GF-D8 (cell line): ENCODE measurements around the gene HABP4.

Source experiments
- DNase-seq: peaks from one replicate; lab custom pipeline; 2025; lab: John Stamatoyannopoulos, UW

Gene HABP4, protein sequence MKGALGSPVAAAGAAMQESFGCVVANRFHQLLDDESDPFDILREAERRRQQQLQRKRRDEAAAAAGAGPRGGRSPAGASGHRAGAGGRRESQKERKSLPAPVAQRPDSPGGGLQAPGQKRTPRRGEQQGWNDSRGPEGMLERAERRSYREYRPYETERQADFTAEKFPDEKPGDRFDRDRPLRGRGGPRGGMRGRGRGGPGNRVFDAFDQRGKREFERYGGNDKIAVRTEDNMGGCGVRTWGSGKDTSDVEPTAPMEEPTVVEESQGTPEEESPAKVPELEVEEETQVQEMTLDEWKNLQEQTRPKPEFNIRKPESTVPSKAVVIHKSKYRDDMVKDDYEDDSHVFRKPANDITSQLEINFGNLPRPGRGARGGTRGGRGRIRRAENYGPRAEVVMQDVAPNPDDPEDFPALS

DNA sequence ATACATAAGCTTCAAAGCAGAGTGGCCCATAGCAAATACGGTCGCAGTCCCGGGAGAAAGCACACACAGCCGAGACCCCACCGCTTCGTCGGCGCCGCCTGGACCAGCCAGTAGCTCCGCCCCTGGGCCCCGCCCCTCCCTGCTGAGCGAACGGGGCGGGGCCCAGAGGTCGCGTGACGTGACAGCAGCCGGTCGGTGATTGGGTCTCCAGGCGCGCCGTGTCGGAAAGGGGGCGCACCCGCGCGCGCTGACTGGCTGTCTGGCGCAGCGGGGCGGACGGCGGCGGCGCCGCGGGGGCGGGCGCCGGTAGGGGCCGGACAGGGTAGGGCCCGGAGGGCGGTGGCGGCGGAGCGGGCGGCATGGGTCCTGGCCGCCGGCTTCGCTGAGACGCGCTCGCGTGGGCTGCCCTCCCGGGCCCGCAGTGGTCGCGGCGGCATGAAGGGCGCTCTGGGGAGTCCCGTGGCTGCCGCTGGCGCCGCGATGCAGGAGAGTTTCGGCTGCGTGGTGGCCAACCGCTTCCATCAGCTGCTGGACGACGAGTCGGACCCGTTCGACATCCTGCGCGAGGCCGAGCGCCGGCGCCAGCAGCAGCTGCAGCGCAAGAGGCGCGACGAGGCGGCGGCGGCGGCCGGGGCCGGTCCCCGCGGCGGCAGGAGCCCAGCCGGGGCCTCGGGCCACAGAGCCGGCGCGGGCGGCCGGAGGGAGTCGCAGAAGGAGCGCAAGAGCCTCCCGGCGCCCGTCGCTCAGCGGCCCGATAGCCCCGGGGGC, at the start of gene HABP4:
TSS of gene HABP4 (plus strand) at position 325 of the 768 bp plus-strand sequence. CDS start at position 436, 111 bp downstream.
- DNase-seq, result peak; percentile 71

DNA sequence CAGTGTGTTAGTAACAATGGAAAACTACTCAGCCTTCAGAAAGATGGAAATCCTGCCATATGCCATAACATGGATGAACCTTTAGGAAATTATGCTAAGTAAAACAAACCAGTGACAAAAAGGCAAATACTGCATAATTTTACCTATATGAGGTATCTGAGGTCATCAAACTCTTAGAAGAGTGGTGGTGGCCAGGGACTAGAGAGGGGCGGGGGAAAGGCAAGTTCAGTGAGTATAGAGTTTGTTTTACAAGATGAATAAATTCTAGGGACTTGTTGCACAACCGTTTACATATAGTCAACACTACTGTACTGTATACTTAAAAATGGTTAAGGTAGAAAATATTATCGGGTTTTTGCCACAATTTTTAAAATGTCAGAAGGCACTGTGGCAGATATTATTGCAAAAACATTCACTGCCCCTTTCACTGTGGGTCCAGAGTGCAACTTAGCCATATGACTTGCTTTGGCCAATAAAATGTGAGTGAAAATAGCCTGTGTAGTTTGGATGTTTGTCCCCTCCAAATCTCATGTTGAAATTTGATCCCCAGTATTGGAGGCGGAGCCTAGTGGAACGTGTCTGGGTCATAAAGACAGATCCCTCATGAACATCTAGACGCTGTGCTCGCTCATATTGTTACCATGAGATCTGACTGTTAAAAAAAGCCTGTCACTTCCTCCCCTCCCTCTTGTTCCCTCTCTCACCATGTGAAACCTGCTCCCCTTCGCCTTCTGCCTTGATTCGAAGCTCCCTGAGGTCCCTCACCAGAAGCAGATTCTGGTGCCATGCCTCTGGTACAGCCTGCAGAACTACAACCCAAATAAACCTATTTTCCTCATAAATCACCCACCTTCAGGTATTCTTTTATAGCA, 41.3 kb upstream of the HABP4 start:
- DNase-seq, result no peak

GRCh38 chr9:96411129-96411838, 38.7 kb upstream of the HABP4 start:
- no peak for DNase-seq

GRCh38 chr9:96412174-96412913, 37.6 kb upstream of the HABP4 start:
- no peak for DNase-seq

DNA sequence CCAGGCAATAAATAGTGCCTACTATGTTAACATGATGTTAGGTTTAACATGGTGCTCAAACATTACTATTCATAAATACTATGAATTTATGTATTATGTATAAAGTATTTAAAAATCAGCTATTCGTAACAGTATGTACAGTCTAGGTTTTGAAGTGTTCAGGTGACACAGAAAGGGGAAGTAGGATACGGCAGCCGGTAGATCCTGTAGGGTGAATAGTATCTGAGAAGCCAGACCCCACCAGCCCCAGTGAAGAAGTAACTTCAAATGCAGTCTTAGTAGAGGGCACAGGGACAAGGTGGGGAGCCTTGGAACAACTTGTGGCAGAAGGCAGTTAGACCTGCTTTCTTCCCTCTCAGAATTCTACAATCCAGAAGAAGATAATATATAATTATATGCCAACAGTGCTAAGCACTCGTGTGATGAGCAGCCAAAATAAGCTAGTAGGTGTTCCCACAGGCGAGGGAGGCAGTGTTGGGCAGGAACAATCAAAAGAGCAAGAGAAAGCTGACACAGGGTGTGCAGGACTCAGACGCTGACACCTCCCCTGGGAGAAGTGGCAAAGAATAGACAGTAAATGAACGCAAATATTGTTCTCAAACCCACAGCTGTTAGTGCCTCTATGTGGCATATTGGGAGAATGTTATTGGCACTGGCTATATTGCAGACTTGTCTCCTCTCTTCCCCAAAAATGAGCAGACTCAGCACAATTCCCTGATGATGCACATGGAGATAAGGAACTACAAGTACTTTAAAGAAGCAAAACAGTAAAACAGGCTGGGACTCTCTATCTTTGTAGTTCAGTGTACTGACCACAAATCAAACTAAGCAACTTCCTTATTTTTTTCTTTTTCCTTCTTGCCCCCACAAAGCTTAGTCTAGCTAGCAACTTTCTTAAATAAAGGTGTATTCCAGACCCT, 36.4 kb upstream of the HABP4 start:
- peak; percentile 73 for DNase-seq

GRCh38 chr9:96417051-96417586, 32.9 kb upstream of the HABP4 start:
- DNase-seq, result peak; percentile 60

GRCh38 chr9:96417661-96418082, 32.3 kb upstream of the HABP4 start:
- no peak for DNase-seq

DNA sequence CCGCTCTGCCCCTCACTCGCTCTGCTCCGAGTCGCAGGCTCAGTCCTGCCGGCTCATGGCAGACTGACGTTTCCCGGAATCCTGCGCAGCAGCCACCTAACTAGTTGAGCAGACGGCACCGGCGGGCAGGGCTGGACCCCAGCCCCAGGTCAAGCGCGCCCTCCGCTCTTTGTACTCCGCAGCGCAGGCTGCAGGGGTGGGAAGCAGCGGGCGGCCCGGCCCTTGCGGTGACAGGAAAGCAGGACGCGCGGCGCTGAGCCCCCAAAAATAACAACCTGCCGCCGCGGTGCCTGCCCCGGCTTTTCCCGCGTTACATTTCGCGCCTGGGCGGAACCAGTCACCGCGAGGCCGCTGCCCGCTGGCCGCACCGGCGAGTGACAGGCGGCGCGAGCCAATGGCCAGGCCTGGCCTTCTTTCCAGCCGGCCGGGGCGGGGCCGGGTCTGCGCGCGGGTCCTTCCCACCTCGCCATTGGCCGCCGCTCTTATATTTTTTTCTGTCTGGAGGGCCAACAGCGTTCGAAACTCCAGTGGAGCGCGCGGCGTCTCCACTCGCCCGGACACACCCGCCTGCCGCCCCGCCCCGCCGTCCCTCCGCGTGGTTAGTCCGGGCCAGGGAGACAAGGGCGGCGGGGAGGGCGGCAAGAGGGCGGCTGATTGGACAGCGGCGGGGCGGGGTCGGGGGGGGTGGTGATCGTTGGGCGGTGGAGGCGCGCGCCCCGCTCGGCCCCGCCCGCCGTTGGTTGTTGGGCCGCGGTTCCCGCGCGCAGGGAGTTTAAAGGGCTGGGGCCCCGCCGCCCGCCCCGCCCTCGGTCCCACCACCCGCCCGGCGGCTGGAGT, 31.7 kb upstream of the HABP4 start, which contains the start of gene ZNF367:
TSS of gene ZNF367 (minus strand) at position 288 of the 837 bp plus-strand sequence. CDS start 338 bp downstream, outside the sequence.
- peak; percentile 94 for DNase-seq

- peak; percentile 64 for DNase-seq
Measured at GRCh38 chr9:96418920-96419690, 30.9 kb upstream of the HABP4 start.

- no peak for DNase-seq
Measured at GRCh38 chr9:96419691-96419969, 30.3 kb upstream of the HABP4 start.

DNA sequence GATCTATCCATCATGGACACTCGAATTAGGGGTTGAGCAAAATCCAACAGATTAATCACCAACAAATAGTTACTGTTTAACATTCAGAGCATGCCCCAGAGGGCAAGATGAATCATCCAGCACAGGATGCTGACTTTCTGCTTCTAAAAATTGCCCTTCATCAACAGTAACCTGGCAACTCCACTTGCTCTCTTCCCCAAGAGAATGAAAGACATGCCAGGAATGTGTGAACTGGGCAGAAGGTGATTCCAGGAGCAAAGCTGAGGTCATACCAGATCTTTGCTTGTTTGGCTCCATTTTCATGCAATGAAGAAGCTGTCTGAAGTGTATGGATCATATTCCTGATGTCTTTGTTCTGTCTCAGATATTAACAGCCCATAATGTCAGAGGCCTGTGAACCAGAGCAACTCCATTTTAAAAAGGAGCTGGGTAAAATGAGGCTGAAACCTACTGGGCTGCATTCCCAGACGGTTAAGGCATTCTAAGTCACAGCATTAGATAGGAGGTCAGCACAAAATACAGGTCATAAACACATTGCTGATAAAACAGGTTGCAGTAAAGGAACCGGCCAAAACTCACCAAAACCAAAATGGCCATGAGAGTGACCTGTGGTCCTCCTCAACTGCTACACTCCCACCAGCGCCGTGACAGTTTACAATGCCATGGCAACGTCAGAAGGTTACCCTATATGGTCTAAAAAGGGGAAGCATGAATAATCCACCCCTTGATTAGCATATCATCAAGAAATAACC, 29.3 kb upstream of the HABP4 start:
- peak; percentile 15 for DNase-seq

DNA sequence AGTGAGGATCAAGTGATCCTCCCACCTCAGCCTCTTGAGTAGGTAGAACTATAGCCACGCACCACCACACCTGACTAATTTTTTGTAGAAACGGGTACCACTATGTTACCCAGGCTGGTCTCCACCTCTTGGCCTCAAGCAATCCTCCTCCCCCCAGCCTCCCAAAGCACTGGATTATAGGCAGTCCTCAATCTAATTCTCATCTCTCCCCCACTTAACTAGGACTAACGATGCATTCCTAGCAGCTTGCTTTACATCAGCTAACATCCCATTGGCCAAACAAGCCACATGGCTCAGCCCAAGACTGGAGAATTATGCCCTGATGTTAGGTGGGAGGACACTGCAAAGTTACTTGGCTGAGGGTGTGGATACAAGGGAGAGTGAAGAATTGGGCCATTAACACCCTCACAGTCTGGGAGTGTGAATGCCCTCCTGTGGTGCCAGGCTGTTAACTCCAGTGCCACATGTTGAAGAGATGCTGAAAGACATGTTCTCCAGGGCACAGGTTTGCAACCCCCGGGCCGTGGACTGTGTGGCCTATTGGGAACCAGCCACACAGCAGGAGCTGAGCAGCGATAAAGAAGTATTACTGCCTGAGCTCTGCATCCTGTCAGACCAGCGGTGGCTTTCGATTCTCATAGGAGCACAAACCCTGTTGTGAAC, 26.5 kb upstream of the HABP4 start:
- DNase-seq, result no peak

- no peak for DNase-seq
Measured at GRCh38 chr9:96423985-96424336, 26.0 kb upstream of the HABP4 start.

- peak; percentile 5 for DNase-seq
Measured at GRCh38 chr9:96425500-96426169, 24.3 kb upstream of the HABP4 start.

DNA sequence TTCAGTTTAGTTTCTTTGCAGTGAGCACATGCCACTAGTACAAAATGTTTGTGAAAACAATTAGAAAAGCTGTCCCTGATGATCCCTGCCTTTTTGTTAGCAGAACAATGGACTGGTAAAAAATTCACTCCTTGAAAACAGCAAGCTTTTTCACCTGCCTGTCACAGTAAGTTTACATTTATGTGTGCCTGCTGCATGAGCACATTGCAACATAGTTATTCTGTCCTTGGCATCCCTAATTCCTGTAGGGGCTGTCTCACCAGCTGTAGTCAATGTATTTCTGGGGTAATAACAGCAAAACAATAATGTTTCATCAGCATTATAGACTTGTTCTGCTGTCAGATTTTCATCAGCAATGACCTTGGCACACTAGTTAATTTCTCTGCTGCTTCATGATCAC, 20.2 kb upstream of the HABP4 start:
- no peak for DNase-seq

DNA sequence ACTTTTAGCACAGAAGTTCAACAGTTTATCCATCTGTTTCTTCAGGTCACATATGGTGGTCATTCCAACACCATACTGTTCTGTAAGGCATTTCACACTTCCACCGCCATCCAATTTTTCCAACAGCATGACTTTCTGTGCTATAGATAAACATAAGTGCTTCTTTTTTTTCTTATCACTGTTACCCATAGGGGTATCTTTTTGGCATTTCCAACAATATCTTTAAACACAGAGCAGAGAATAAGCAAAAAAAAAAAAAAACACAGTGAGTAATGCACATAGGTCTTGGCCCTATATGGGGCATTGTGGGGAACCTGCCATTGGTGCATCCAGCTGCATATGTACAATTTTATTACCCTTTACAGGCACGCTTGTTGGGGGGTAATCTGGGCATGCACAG, 19.6 kb upstream of the HABP4 start:
- DNase-seq, result no peak
